Adrenal gland (tissue), 5 donors: ENCODE results near the gene KAZN.

Source experiments
- POLR2A ChIP-seq, 2 donors: fragments of 450-650 bp; IDR thresholded peaks; one replicate each; pipeline ENCODE4 v1.6.1; 2017; ENCODE audit warnings: antibody characterized with exemption in 2 of 2, mild to moderate bottlenecking in 2 of 2, moderate library complexity in 1 of 2
- TF ChIP-seq, protein P1 (sequence below), 6 experiments: fragments of 450-650 bp in 4 of 6; fragments of 200-600 bp in 2 of 6; sonication (generic) in 1 of 6; IDR thresholded peaks; 1 replicate in 5 of 6; 2 replicates in 1 of 6; pipeline versions ENCODE4 v1.5.1 to v1.8.0; 2016 to 2021; ENCODE audit warnings: antibody characterized with exemption in 6 of 6, mild to moderate bottlenecking in 2 of 6, moderate library complexity in 1 of 6
- donor health status: DM: no; HTN: no; CAD: no.

DNA sequence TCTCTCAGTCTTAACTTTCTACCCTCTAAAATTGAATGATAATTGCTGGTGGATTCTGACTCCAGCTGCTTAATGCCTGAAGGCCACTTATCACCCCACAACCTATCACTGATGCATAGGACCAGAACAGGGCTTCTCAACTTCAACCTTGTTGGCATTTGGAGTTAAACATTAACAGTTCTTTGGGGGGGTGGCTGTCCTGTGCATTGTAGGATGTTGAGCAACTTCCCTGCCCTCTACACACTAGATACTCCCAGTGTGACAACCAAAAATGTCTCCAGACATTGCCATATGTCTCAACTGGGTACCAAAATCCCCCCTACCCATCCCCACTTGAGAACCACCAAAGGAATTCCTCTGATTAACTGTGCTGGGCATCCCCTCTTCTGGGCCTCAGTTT lies 279.6 kb downstream of the KAZN start:
- TF ChIP-seq, protein P1, sequence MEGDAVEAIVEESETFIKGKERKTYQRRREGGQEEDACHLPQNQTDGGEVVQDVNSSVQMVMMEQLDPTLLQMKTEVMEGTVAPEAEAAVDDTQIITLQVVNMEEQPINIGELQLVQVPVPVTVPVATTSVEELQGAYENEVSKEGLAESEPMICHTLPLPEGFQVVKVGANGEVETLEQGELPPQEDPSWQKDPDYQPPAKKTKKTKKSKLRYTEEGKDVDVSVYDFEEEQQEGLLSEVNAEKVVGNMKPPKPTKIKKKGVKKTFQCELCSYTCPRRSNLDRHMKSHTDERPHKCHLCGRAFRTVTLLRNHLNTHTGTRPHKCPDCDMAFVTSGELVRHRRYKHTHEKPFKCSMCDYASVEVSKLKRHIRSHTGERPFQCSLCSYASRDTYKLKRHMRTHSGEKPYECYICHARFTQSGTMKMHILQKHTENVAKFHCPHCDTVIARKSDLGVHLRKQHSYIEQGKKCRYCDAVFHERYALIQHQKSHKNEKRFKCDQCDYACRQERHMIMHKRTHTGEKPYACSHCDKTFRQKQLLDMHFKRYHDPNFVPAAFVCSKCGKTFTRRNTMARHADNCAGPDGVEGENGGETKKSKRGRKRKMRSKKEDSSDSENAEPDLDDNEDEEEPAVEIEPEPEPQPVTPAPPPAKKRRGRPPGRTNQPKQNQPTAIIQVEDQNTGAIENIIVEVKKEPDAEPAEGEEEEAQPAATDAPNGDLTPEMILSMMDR (IDR thresholded peaks at IDR 0.05): no peak
- TF ChIP-seq POLR2A (IDR thresholded peaks at IDR 0.05): no peak
